GM18873 (cell line): ENCODE data around the gene N4BP2L1.
"Not testable (repeated sequence)": the region's sequence is repeated elsewhere in the genome, so short reads cannot be mapped to it uniquely, and the experiment has no call there.

Experiments used
- ATAC-seq: cut with Tn5 transposase; IDR thresholded peaks from one replicate; pipeline ENCODE4 v1.9.1; 2021; ENCODE audit warnings: mild to moderate bottlenecking, moderate library complexity, moderate number of reproducible peaks; ENCODE audit not compliant: unreplicated experiment, low FRiP score

The N4BP2L1 gene

DNA sequence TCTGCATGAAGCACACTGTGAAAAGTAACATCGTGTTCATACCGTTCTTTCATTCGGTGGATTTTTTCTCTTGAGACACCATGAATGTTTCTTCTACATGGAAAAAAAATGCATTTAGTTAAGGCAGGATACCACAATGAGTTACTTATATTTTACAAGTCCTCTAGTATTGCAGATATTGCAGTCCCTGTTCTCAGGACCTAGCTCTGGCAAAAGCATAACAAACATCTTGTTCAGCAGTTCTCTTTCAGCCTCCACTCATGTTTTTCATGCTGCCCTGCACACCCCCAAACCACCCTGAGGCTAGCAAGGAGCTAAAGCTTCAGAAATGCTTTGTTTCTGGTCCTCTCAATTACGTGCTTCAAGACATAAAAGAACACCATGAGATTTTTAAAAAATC, 24.8 kb downstream of the N4BP2L1 start:
- ATAC-seq, result no peak

DNA sequence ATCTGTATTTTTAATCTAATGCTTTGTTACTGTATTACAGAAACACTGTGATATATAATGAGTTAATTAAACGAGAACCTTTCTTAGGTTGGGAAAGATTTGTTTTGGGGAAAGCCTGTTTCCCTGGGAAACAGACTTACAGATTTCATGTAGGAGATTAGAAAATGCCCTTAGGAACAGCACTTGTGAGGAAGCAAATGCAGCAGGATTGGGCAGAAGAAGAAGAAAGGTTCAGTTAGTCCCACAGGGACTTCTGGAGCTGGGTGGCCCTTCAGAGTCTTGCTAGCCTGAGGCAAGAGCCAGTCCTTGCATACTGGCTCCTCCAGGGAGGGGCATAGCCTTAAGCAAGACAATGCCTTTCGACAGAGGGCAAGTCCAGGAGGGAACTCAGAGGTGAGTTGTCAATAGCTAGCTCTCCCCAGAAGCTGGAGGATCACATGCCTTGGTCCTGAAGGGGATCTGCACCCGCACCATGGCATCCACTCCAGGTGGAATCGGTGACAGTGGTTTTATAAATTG, 36.8 kb downstream of the N4BP2L1 start:
- no peak for ATAC-seq

DNA sequence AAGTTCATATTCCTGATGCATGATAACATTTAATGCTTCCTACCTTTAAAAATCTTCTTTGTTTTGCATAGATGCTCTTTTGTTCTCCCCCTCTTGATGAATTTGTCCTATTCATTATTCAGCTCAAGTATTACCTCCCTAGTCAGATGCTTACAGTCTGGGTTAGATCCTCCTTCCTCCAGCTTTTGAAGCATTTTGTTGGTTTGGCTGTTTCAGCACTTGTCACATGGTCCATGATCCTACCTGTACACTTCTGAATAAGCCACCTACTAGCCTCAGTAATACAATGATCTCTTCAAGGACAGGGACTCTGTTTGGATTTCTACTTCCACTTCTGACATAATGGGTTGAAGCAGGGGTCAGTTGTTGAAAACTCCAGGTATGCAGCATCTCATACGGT, 37.4 kb downstream of the N4BP2L1 start:
- ATAC-seq, result no peak

DNA sequence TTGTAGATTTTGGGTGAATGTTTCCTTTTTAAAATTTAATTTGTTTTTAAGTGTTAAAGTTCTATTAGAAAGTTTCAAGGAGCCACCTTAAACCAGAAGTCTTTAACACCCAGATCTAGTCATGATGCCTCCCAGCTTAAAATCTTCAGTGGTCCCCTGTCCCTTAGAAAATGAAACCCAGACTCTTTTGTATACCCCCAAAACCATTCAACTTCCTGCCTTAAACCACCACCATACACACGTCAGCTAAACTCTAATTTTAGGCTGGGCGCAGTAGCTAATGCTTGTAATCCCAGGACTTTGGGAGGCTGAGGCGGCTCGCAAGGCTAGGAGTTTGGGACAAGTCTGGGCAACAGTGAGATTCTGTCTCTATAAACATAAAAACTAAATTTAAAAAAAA, 37.9 kb downstream of the N4BP2L1 start:
- ATAC-seq, result no peak

DNA sequence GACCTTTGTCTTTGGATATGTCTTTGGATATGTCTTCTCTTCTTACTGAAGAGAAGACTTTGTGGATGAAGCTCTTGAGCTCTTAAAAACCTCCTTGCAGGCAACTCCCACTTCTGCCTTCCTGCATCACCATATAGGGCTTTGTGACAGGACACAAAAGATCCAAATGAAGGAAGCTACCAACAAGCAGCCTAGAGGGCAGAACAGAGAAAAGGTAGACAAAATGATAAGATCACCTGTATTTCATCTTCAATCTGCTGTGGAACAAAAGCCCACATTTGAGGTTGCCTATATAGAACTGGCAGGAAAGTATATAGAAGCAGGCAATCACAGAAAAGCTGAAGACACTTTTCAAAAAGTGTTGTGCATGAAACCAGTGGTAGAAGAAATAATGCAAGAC, 42.5 kb downstream of the N4BP2L1 start:
- no peak for ATAC-seq

DNA sequence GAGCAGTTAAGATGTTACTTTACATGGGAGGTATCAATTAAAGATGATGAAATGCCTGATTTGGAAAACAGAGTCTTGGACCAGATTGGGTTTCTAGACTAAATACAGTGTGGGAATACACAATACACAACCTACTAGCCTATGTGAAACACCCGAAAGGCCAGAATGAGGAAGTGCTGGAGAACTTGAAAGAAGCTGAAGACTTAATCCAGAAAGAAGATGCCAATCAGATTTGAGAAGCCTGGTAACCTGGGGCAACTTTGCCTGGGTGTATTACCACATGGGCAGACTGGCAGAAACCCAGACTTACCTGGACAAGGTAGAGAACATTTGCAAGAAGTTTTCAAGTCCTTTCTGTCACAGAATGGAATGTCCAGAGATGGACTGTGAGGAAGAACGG, 43.2 kb downstream of the N4BP2L1 start:
- no peak for ATAC-seq

DNA sequence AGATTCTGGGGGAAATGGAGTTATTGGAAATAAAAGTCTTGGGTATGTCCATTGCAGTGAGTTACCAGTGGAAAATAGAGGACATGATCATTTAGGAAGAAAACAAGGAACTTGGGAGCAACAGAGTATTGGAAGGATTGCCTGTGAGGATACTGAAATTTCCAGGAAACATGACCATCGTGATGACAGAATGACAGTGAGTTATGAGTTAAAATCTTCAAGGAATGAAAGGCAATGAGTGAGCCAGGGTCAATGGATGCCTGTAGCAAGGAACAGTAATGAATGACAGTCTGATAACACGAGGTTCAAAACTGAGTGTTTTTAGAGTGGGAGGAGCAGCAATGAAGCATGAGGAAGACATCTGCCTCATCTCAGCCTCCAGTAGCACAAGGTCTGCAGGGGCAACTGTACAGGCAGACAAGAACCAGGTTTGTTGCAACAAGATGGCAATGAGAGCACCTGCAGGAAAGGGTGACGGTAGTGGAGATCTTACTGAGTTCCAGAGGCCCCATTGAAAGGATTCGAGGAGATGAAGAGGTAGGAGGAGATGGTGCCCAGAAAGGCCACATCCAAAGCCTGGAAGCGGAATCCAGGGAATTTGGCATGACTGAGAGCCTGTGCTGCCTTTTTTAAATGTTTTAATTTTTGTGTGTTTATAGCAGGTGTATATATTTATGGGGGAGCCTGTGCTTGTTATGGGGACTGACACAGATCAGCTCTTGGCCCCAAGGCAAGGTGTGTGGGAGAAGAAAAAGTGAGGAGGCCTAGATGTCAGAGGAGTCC, 43.9 kb downstream of the N4BP2L1 start:
- ATAC-seq, result no peak

DNA sequence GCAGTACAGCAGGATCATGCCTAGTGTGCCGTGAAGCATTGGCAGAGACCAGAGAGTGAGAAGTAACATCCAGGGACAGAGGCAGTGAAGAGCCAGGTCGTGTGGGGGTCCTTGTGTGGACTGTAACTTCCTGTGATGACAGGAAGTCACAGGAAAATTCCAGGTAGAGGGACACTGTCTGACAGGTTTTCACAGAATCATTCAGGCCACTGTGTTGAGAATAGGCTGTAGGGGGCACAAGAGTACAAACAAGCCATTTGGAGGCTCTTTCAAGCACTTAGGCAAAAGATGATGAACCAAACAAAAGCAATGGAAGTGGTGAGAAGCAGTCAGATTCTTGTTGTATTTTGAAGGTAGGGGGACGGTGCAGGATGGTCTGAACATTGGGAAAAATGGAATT, 46.4 kb downstream of the N4BP2L1 start:
- ATAC-seq, result no peak

DNA sequence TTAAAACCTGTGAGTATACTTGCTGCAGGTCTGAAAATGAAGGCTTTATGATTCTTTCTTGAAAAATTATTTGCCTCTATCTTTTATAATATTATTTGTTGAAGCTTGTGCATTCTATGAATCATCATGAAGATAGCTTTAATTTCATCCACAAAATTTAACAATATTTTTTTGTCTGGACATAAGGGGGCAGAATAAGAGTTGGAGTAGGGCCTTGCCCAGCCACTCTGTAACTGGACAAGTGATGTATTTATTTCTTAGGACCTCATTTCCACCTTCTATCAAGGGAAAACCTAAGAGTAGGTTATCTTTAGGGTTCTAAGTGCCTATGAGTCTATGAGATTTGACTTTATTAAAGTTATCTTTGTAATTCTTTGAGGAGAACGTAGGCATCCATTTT, 49.9 kb downstream of the N4BP2L1 start:
- no peak for ATAC-seq

DNA sequence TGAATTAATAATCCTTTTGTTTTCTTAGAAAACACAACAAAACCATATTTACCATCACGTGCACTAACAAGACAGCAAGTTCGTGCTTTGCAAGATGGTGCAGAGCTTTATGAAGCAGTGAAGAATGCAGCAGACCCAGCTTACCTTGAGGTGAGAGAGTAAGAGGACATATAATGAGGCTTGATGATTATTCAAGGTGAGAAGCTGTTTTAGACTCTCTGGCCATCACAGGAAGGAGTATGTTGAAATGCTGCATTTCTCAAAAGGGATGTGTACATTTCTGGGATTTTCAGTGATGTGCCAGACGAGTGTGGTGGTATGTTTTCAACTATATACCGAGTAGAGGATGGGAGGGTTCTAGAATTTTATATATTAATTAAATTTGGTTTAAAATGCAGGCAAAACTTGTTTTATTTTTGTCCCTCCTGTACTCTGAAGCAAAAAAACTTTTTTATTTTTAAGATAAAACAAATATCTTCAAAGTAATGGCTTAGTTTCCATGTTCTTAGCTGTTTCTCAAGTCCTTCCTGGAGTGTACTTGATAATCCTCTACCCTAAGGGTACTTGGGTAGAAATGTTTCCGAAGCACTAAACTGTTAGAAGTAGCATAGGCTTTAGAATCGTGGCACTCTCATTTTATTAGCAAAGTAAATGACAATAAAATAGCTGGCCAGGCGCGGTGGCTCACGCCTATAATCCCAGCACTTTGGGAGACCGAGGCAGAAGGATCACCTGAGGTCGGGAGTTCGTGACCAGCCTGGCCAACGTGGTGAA, 51.1 kb downstream of the N4BP2L1 start:
- ATAC-seq, result no peak

DNA sequence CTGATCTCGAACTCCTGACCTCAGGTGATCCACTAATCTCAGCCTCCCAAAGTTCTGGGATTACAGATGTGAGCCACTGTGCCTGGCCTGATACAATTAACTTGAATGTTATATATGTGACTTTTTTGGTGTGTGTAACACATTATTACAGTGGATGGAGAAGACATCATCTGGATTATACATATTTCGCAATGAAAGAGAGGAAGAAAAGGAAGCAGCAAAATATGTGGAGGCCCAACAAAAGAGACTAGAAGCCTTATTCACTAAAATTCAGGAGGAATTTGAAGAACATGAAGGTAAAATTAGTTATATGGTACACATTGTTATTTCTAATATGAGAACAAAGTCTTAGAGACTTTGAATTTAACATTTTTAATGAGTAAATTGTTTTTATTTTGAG, 57.1 kb downstream of the N4BP2L1 start:
- no peak for ATAC-seq

DNA sequence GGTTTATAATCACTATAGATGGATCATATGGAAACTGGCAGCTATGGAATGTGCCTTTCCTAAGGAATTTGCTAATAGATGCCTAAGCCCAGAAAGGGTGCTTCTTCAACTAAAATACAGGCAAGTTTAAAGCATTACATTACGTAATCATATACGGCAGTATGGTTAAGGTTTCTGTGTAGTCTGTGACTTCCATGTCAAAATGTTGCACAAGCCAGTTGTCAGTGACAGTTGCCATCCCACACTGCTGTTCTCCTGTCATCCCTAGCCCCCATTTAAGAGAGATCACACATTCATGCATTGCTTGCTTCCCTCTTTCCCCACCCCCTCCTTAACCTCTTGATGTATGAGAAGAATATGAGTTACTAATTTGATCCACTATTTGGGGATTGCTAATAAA, 65.4 kb downstream of the N4BP2L1 start:
- ATAC-seq, result no peak

DNA sequence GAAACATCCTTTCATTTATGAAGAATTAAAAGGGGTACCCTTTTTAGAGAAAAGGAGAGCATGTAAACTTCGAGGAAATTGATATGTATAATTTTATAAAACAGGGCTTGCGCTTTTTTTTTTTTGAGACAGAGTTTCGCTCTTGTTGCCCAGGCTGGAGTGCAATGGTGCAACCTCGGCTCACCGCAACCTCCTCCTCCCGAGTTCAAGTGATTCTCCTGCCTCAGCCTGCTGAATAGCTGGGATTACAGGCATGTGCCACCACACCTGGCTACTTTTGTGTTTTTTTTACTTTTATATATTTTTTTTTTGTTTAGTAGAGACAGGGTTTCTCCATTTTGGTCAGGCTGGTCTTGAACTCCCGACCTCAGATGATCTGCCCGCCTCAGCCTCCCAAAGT, 72.0 kb downstream of the N4BP2L1 start:
- ATAC-seq, result not testable (repeated sequence)

DNA sequence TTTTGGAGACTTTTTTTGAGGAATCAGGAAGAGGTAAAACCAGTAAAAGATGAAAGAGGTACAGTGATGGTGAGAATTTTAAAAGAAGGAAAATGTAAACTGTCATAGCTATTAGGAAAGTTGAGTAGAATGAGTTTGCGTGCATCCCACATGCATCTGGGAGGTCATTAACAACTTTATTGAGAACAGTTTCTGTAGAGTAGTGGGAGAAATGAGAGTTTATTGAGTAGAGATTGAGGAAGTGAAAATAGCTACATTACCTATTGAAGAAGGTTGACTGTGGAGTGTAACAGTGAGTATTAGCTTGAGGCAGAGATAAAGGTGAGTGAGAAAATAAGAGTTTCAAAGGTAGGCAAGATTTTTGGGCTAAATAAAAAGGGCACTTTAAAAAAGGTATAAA, 73.9 kb downstream of the N4BP2L1 start:
- ATAC-seq, result no peak

DNA sequence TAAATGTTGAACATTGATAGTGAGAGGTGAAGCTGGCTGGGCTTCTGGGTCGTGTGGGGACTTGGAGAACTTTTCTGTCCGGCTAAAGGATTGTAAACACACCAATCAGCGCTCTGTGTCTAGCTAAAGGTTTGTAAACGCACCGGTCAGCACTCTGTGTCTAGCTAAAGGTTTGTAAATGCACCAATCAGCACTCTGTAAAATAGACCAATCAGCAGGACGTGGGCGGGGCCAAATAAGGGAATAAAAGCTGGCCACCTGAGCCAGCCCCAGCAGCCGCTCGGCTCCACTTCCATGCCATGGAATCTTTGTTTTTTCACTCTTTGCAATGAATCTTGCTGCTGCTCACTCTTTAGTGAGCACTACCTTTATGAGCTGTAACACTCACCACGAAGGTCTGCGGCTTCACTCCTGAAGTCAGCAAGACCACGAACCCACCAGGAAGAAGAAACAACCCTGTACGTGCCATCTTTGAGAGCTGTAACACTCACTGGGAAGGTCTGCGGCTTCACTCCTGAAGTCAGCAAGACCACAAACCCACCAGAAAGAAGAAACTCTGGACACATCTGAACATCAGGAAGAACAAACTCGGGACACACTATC, 77.0 kb downstream of the N4BP2L1 start:
- not testable (repeated sequence) for ATAC-seq
